HG03342 (cell line): Measurements from ENCODE around the gene KCNIP1.

Experiments
- ATAC-seq: cut with Tn5 transposase; IDR thresholded peaks from one replicate; pipeline ENCODE4 v1.9.1; 2021; ENCODE audit warnings: mild to moderate bottlenecking, moderate library complexity; ENCODE audit not compliant: unreplicated experiment

Gene KCNIP1

GRCh38 chr5:170508036-170508435, 4.2 kb downstream of the KCNIP1 start:
- peak; percentile 56 for ATAC-seq

GRCh38 chr5:170508660-170509347, 5.0 kb downstream of the KCNIP1 start:
- ATAC-seq: no peak

GRCh38 chr5:170509348-170509660, 5.5 kb downstream of the KCNIP1 start:
- ATAC-seq: no peak

- no peak for ATAC-seq
Observed at GRCh38 chr5:170510126-170510525, 6.3 kb downstream of the KCNIP1 start.

- ATAC-seq: no peak
Observed at GRCh38 chr5:170510559-170510958, 6.7 kb downstream of the KCNIP1 start.

- no peak for ATAC-seq
Observed at GRCh38 chr5:170511551-170512258, 7.9 kb downstream of the KCNIP1 start.

- no peak for ATAC-seq
Observed at GRCh38 chr5:170513856-170514525, 10.2 kb downstream of the KCNIP1 start.

GRCh38 chr5:170517411-170517810, 13.6 kb downstream of the KCNIP1 start:
- ATAC-seq: no peak

GRCh38 chr5:170518277-170518676, 14.5 kb downstream of the KCNIP1 start:
- ATAC-seq: no peak

GRCh38 chr5:170519549-170519948, 15.7 kb downstream of the KCNIP1 start:
- no peak for ATAC-seq

GRCh38 chr5:170520372-170520771, 16.6 kb downstream of the KCNIP1 start:
- no peak for ATAC-seq

- ATAC-seq: no peak
Observed at GRCh38 chr5:170522211-170523141, 18.7 kb downstream of the KCNIP1 start.

- ATAC-seq: no peak
Observed at GRCh38 chr5:170523142-170523551, 19.3 kb downstream of the KCNIP1 start.

GRCh38 chr5:170523830-170524229, 20.0 kb downstream of the KCNIP1 start:
- ATAC-seq: no peak

GRCh38 chr5:170524576-170524975, 20.8 kb downstream of the KCNIP1 start:
- no peak for ATAC-seq

- ATAC-seq: no peak
Observed at GRCh38 chr5:170525470-170526211, 21.8 kb downstream of the KCNIP1 start.

GRCh38 chr5:170527991-170528390, 24.2 kb downstream of the KCNIP1 start:
- ATAC-seq: no peak

- ATAC-seq: no peak
Observed at GRCh38 chr5:170528976-170529375, 25.2 kb downstream of the KCNIP1 start.

- ATAC-seq: no peak
Observed at GRCh38 chr5:170532935-170533334, 29.1 kb downstream of the KCNIP1 start.

- ATAC-seq: no peak
Observed at GRCh38 chr5:170533383-170533782, 29.6 kb downstream of the KCNIP1 start.
